Measurements from ENCODE around the gene ARIH2. TPM values are rescaled to one million over a fixed set of nuclear protein-coding genes. Genes with fewer than 3 reads are reported as not detected.

Gene ARIH2
- total RNA-seq, 1 experiment from 2014 or later: 122 TPM

- Histone ChIP-seq H2BK5ac (ENCODE audit: insufficient read length, low read length) (no peak within 1 kb of the TSS), H3K9ac (ENCODE audit: extremely low read depth, insufficient read length, low read length) (peak within 1 kb of the TSS; percentile 90), H2AK5ac (ENCODE audit: insufficient read length, low read length) (no peak within 1 kb of the TSS), H3K4me2 (ENCODE audit: insufficient read depth, insufficient read length, low read length) (peak within 1 kb of the TSS; percentile 88), H2AFZ (ENCODE audit: low read length) (no peak within 1 kb of the TSS), H3K18ac (ENCODE audit: insufficient read length, low read depth, low read length) (peak within 1 kb of the TSS; percentile 92), H3K79me1 (ENCODE audit: insufficient read depth, low read depth, low read length, poor library complexity, severe bottlenecking) (no peaks in the 10 kb centered on the region), H4K20me1 (ENCODE audit: control insufficient read depth, insufficient read depth, insufficient read length) (peaks cover 5% of the 10 kb centered on the region), H4K91ac (ENCODE audit: insufficient read length, low read depth, low read length) (peak within 1 kb of the TSS; percentile 34), H3K27me3 (ENCODE audit: insufficient read depth, low read length) (no peaks in the 10 kb centered on the region), H2BK12ac (ENCODE audit: insufficient read length, low read depth, low read length) (no peak within 1 kb of the TSS), H3K23ac (ENCODE audit: insufficient read length, low read depth, low read length) (no peak within 1 kb of the TSS), H4K8ac (replicated peaks; ENCODE audit: insufficient read length, low read depth, low read length) (no peak within 1 kb of the TSS), H3K14ac (ENCODE audit: insufficient read depth, low read length) (peak within 1 kb of the TSS; percentile 89), H3K27ac (ENCODE audit: insufficient read length, low read depth, low read length) (no peak within 1 kb of the TSS), H3K4me1 (ENCODE audit: insufficient read depth, low read length) (no peaks in the 10 kb centered on the region), H3K56ac (ENCODE audit: insufficient read length, low read depth, low read length) (no peak within 1 kb of the TSS), H4K5ac (ENCODE audit: insufficient read length, low read depth, low read length) (peak within 1 kb of the TSS; percentile 53), H3T11ph (ENCODE audit: low read length) (no peak within 1 kb of the TSS), H3K9me3 (ENCODE audit: control insufficient read depth, low read depth, low read length) (no peaks in the 10 kb centered on the region), H2BK15ac (ENCODE audit: low read depth, low read length) (no peak within 1 kb of the TSS; the same call in 1 of the 2 replicates), H3K79me2 (ENCODE audit: insufficient read depth, low read length) (no peaks in the 10 kb centered on the region), H3K23me2 (ENCODE audit: insufficient read length, low read depth, low read length, poor library complexity, severe bottlenecking) (peaks cover 22% of the 10 kb centered on the region), H2BK120ac (ENCODE audit: low read depth, low read length, poor library complexity, severe bottlenecking) (no peak within 1 kb of the TSS), H2BK20ac (ENCODE audit: low read depth, low read length, poor library complexity, severe bottlenecking) (no peak within 1 kb of the TSS), H3K4ac (ENCODE audit: low read depth, low read length) (peak within 1 kb of the TSS; percentile 55)
- peak within 1 kb of the TSS; percentile 95 to 98 (median 98) for H3K27ac Mint-ChIP-seq
- H3K4me3 Mint-ChIP-seq: peak within 1 kb of the TSS; percentile 91 to 95
- WGBS (ENCODE audit: extremely low coverage, insufficient read length, low lambda C conversion rate): no CpG with 5 or more reads among the region's 83 CpGs
- no peaks in the 10 kb centered on the region; the same call in 1 of the 2 replicates for H3K27me3 Mint-ChIP-seq (ENCODE audit: low read depth)
- peak; percentile 98 for TF ChIP-seq CTCF (conservative IDR thresholded peaks at IDR 0.05)
- H3K4me1 Mint-ChIP-seq: peaks cover 22 to 23% of the 10 kb centered on the region in 2 experiments
- no peaks in the 10 kb centered on the region for H3K9me3 Mint-ChIP-seq
- peak; percentile 95 for DNase-seq
- H3K36me3 Mint-ChIP-seq (ENCODE audit: insufficient read depth in 1 of 3, low read depth in 3 of 3): peaks cover 38 to 47% (median 46%) of the 10 kb centered on the region in 3 experiments
Observed at GRCh38 chr3:49021813-49022687, 103.4 kb downstream of the ARIH2 start, which contains the start of gene NDUFAF3. TSS of gene NDUFAF3 (plus strand) at chr3:49022121. CDS start at chr3:49022145, 24 bp downstream.
